Endothelial cell of umbilical vein (primary cell): ENCODE measurements around the gene CKS2. TPM values are rescaled to one million over a fixed set of nuclear protein-coding genes. Genes with fewer than 3 reads are reported as not detected.

Experiments used
- BruUV-seq: library from RNA; stranded (reverse); fragments of 400-500 nt; replicated peaks from 2 replicates; lab custom pipeline; 2021; lab: Mats Ljungman, UMichigan
- CTCF ChIA-PET: fragments of 300-600, 350-600 bp; sonication (Branson Sonifier 250); formaldehyde crosslinking; loops from one replicate; lab custom pipeline; 2021; ENCODE audit warnings: antibody characterized with exemption, inconsistent platforms; lab: Charles Lee
- POLR2A ChIA-PET: fragments of 300-600, 350-600 bp; sonication (Branson Sonifier 250); formaldehyde crosslinking; loops from one replicate; lab custom pipeline; 2021; ENCODE audit warnings: antibody characterized with exemption, inconsistent platforms; lab: Charles Lee
- DNase-seq: peaks from one replicate; pipeline ENCODE4 v3.0.0-alpha.2; 2011; ENCODE audit warnings: low read depth, low spot score
- FAIRE-seq: peaks from 2 replicates; lab custom pipeline; 2011; peaks lifted over from hg19 to GRCh38; lab: Jason Lieb, UNC
- H2AFZ ChIP-seq: 2 replicates; pipeline ENCODE4 v1.6.0; 2012; ENCODE audit warnings: low read depth, low read length, control low read depth, inconsistent platforms
- H3K27ac ChIP-seq: 2 replicates; pipeline ENCODE4 v1.5.1; 2011; ENCODE audit warnings: low read depth, mild to moderate bottlenecking, control low read depth, low read length, moderate library complexity; ENCODE audit not compliant: insufficient read depth
- H3K27me3 ChIP-seq, 2 experiments: 2 replicates each; pipeline versions ENCODE4 v1.6.0 to v1.6.1; 2011; ENCODE audit warnings: low read length in 2 of 2, mixed read lengths in 1 of 2; ENCODE audit not compliant: control insufficient read depth in 2 of 2, insufficient read depth in 2 of 2
- H3K36me3 ChIP-seq, 2 experiments: 2 replicates in 1 of 2; 3 replicates in 1 of 2; pipeline ENCODE4 v1.5.1; 2011; ENCODE audit warnings: low read length in 2 of 2, mild to moderate bottlenecking in 1 of 2, moderate library complexity in 1 of 2; ENCODE audit not compliant: control insufficient read depth in 2 of 2, insufficient read depth in 2 of 2; ENCODE audit errors: extremely low read depth in 1 of 2
- H3K4me1 ChIP-seq: 3 replicates; pipeline ENCODE4 v1.5.1; 2011; ENCODE audit warnings: mild to moderate bottlenecking, low read length; ENCODE audit not compliant: control insufficient read depth, insufficient read depth; ENCODE audit errors: extremely low read depth
- H3K4me2 ChIP-seq: 2 replicates; pipeline ENCODE4 v1.6.1; 2011; ENCODE audit warnings: low read length, control low read depth, mixed read lengths; ENCODE audit not compliant: insufficient read depth
- H3K4me3 ChIP-seq, 3 experiments: fragments of 200-600 bp in 1 of 3; sonication (generic), shearing (Covaris generic) in 1 of 3; replicated peaks in 1 of 3; 2 replicates each; pipeline ENCODE4 v1.5.1; 2011 to 2016; ENCODE audit warnings: control low read depth in 3 of 3, low read length in 3 of 3, mild to moderate bottlenecking in 2 of 3, inconsistent platforms in 1 of 3, low read depth in 1 of 3, moderate library complexity in 1 of 3; ENCODE audit not compliant: insufficient read depth in 1 of 3
- H3K79me2 ChIP-seq: 2 replicates; pipeline ENCODE4 v1.6.0; 2012; ENCODE audit warnings: low read length, inconsistent platforms; ENCODE audit not compliant: control insufficient read depth, insufficient read depth
- H3K9ac ChIP-seq: replicated peaks from 2 replicates; pipeline ENCODE3; 2011; ENCODE audit warnings: low read length, control low read depth; ENCODE audit not compliant: insufficient read depth; ENCODE audit errors: extremely low read depth
- H3K9me1 ChIP-seq: replicated peaks from 3 replicates; pipeline ENCODE4 v1.6.0; 2011; ENCODE audit warnings: mild to moderate bottlenecking, low read length; ENCODE audit not compliant: control insufficient read depth, insufficient read depth; ENCODE audit errors: extremely low read depth
- H3K9me3 ChIP-seq: replicated peaks from 2 replicates; pipeline ENCODE4 v1.5.1; 2012; ENCODE audit warnings: low read length, inconsistent platforms; ENCODE audit not compliant: control insufficient read depth, insufficient read depth
- H4K20me1 ChIP-seq: replicated peaks from 2 replicates; pipeline ENCODE3; 2011; ENCODE audit warnings: mild to moderate bottlenecking, low read length; ENCODE audit not compliant: control insufficient read depth, insufficient read depth; ENCODE audit errors: extremely low read depth
- EZH2 ChIP-seq: IDR thresholded peaks from 2 replicates; pipeline ENCODE4 v1.6.1; 2012; ENCODE audit warnings: borderline replicate concordance, low read depth, mild to moderate bottlenecking, moderate library complexity, low read length, inconsistent platforms; ENCODE audit not compliant: severe bottlenecking
- FOS ChIP-seq: IDR thresholded peaks from 2 replicates; pipeline ENCODE4 v1.6.1; 2011; ENCODE audit warnings: mild to moderate bottlenecking, low read length, moderate library complexity, borderline replicate concordance; ENCODE audit not compliant: insufficient read depth
- GATA2 ChIP-seq: IDR thresholded peaks from 2 replicates; pipeline ENCODE4 v1.7.0; 2011; ENCODE audit warnings: low read depth, mild to moderate bottlenecking, moderate library complexity, mixed read lengths, low read length; ENCODE audit not compliant: insufficient read length, insufficient read depth
- JUN ChIP-seq: IDR thresholded peaks from 2 replicates; pipeline ENCODE4 v1.6.1; 2011; ENCODE audit warnings: borderline replicate concordance, low read depth; ENCODE audit not compliant: insufficient read length, insufficient read depth
- MAX ChIP-seq: IDR thresholded peaks from 2 replicates; pipeline ENCODE4 v1.6.1; 2011; ENCODE audit not compliant: insufficient read depth, insufficient read length
- MYC ChIP-seq: IDR thresholded peaks from one replicate; pipeline ENCODE4 v1.6.1; 2011; ENCODE audit warnings: mild to moderate bottlenecking, low read depth, low read length
- POLR2A ChIP-seq: IDR thresholded peaks from 2 replicates; pipeline ENCODE4 v1.6.1; 2012; ENCODE audit warnings: low read depth, mild to moderate bottlenecking, control low read depth, low read length
- POLR2AphosphoS5 ChIP-seq: IDR thresholded peaks from 2 replicates; pipeline ENCODE4 v1.6.1; 2012; ENCODE audit warnings: low read depth, mild to moderate bottlenecking, control low read depth, low read length, moderate library complexity; ENCODE audit not compliant: insufficient read depth
- dilution Hi-C: fragments of 300-500 bp; cut with MboI; formaldehyde crosslinking; loops from one replicate; pipeline ENCODE4 v1.15.0; 2019; ENCODE audit warnings: low sequenced_read_pairs; ENCODE audit not compliant: extremely low pct_ligation_motif_present
- intact Hi-C: fragments of 100-400 bp; cut with micrococcal nuclease; formaldehyde crosslinking; loops from one replicate; pipeline ENCODE4 v1.10.0; 2022
- polyA plus RNA-seq, 4 experiments: library from polyadenylated mRNA; depleted of rRNA in 3 of 4; stranded (reverse) in 3 of 4; unstranded in 1 of 4; fragments of >200 nt; gene quantifications; 2 replicates each; pipeline versions ENCODE4 v1.2.1 to v1.2.3, GENCODE V29; 2011 to 2012; ENCODE audit warnings: missing spikeins in 1 of 4
- total RNA-seq: library from RNA; stranded (reverse); gene quantifications from 2 replicates; pipeline ENCODE4 v1.2.3, GENCODE V29; 2021
- TF ChIP-seq, protein P1 (sequence below), 2 donors: IDR thresholded peaks; 1 replicate in 1 of 2; 2 replicates in 1 of 2; pipeline ENCODE4 v1.5.1; 2011; ENCODE audit warnings: low read length in 2 of 2, mild to moderate bottlenecking in 2 of 2, moderate library complexity in 2 of 2, control low read depth in 1 of 2, inconsistent platforms in 1 of 2, low read depth in 1 of 2; ENCODE audit not compliant: insufficient read depth in 1 of 2; ENCODE audit errors: extremely low read depth in 1 of 2

CKS2 gene
- total and polyA plus RNA-seq, 2 donors (not counting 3 experiments of a cell fraction or from before 2014, with no cell fraction given), result 153 to 269 TPM

DNA sequence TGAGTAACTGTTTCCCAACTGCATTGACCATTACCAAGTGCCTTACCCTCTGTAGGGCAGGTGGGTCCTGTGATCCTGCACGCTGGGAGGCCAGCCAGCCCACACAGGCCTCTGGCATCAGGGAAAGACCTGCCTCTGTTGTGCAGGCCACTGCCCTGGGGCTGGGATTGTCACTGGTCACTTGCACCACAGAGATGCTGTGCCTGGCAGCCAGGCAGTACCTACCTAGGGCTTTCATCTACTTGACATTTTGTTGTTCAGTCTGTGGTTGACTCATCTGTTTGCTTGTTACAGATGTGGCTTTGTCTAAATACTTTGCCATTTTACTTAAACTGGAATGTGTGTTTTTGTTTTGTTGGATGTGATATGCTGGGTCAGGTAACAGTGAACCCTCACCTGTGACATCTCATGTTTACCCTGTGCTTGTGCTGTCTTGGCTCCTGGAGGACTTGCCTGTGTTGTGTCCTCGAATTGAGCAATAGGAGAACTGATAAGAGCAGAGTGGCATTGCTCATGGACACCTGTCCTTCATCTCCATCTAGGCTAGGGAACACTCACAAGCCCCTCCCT lies 40.1 kb downstream of the CKS2 start:
- Histone ChIP-seq H2AFZ (no peak overlapping the region), H3K27me3 (no peaks in the 10 kb centered on the region), H3K79me2 (no peaks in the 10 kb centered on the region), H3K9me1 (no peaks in the 10 kb centered on the region), H3K4me3 (no peak overlapping the region), H3K27ac (no peak overlapping the region), H3K36me3 (peaks cover 18 to 55% of the 10 kb centered on the region in 2 experiments), H3K9ac (no peak overlapping the region), H4K20me1 (no peaks in the 10 kb centered on the region), H3K4me1 (no peaks in the 10 kb centered on the region), H3K9me3 (no peaks in the 10 kb centered on the region), H3K4me2 (no peak overlapping the region)
- dilution Hi-C loops (no loop called here), intact Hi-C loops (no loop called here)
- ChIA-PET CTCF (no interaction called here), POLR2A (no interaction called here)
- FAIRE-seq, result no peak
- no peak for DNase-seq
- no TSS peak for BruUV-seq
- TF ChIP-seq, protein P1, sequence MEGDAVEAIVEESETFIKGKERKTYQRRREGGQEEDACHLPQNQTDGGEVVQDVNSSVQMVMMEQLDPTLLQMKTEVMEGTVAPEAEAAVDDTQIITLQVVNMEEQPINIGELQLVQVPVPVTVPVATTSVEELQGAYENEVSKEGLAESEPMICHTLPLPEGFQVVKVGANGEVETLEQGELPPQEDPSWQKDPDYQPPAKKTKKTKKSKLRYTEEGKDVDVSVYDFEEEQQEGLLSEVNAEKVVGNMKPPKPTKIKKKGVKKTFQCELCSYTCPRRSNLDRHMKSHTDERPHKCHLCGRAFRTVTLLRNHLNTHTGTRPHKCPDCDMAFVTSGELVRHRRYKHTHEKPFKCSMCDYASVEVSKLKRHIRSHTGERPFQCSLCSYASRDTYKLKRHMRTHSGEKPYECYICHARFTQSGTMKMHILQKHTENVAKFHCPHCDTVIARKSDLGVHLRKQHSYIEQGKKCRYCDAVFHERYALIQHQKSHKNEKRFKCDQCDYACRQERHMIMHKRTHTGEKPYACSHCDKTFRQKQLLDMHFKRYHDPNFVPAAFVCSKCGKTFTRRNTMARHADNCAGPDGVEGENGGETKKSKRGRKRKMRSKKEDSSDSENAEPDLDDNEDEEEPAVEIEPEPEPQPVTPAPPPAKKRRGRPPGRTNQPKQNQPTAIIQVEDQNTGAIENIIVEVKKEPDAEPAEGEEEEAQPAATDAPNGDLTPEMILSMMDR (IDR thresholded peaks at IDR 0.05; ENCODE audit: extremely low read depth in 1 of 2, insufficient read depth in 1 of 2, low read depth in 1 of 2, low read length in 2 of 2), result no peak
- TF ChIP-seq POLR2AphosphoS5, result no peak
- no peak for TF ChIP-seq JUN
- TF ChIP-seq EZH2, result no peak
- TF ChIP-seq MYC, result no peak
- no peak for TF ChIP-seq POLR2A
- no peak for TF ChIP-seq MAX
- no peak for TF ChIP-seq GATA2
- no peak for TF ChIP-seq FOS
